SK-N-MC (cell line): ENCODE data around the gene XXYLT1.
"Not testable (repeated sequence)": the region's sequence is repeated elsewhere in the genome, so short reads cannot be mapped to it uniquely, and the experiment has no call there.

ENCODE experiments used
- DNase-seq: peaks from one replicate; pipeline ENCODE4 v3.0.0-alpha.2; 2011; ENCODE audit warnings: low read depth, low spot score
- H3K27ac ChIP-seq: fragments of 200-600 bp; sonication (generic); 2 replicates; pipeline ENCODE4 v1.5.1; 2016; ENCODE audit warnings: mixed run types
- H3K36me3 ChIP-seq: fragments of 200-600 bp; sonication (generic); 2 replicates; pipeline ENCODE4 v1.6.1; 2017; ENCODE audit warnings: antibody characterized with exemption, low read length, mixed read lengths; ENCODE audit not compliant: insufficient read depth
- H3K4me3 ChIP-seq: fragments of 200-600 bp; sonication (generic); 2 replicates; pipeline ENCODE4 v1.5.1; 2016
- H3K9ac ChIP-seq: fragments of 200-600 bp; sonication (generic); 2 replicates; pipeline ENCODE4 v1.8.0; 2017; ENCODE audit warnings: mixed run types, mixed read lengths; ENCODE audit not compliant: insufficient read length
- H3K9me3 ChIP-seq: fragments of 200-600 bp; sonication (generic); 2 replicates; pipeline ENCODE4 v1.6.1; 2017; ENCODE audit warnings: low read depth, mild to moderate bottlenecking, antibody characterized with exemption, low read length, moderate library complexity, mixed read lengths
- EZH2 ChIP-seq: fragments of 200-600 bp; sonication (generic); IDR thresholded peaks from one replicate; pipeline ENCODE4 v1.6.1; 2017; ENCODE audit warnings: antibody characterized with exemption
- FOXP2 ChIP-seq: optimal IDR thresholded peaks from 2 replicates; pipeline ENCODE3; 2011; ENCODE audit warnings: mild to moderate bottlenecking, moderate library complexity; ENCODE audit not compliant: insufficient read depth; ENCODE audit errors: extremely low read length, control extremely low read depth
- POLR2AphosphoS5 ChIP-seq: IDR thresholded peaks from 2 replicates; pipeline ENCODE4 v1.6.1; 2012; ENCODE audit warnings: mild to moderate bottlenecking, low read depth, low read length, borderline replicate concordance

XXYLT1 gene

DNA sequence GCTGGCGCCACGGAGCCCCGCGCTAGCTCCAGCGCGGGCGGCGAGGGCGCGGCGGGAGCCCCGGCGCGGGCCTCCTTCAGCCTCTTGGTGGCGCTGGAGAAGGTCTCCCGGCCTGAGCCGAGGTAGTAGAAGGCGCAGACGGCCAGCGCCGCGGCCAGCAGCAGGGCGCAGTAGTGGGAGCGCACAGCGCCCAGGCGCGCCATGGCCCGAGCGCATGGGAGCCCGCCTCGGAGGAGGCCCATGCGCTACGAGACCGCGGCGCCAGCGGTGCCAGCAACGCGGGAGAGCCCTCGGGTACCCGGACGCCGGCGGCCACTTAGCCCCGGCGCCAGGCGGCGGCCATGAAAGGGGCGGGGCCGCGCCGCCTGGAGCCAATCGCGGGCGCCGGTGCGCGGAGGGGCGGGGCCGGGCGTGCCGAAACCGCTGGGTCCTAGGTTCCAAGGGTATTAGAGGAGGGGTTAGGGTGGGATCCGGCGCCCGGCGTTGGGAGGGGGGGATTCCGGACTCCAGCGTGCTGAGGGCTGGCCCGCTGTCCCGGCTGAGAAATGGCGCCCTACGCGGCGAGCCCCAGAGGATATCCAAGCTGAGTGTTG, at the start of gene XXYLT1:
Gene XXYLT1 (minus strand): TSS at position 343 of the 593 bp plus-strand sequence. CDS start 101 bp downstream, at position 242.
- DNase-seq = no peak
- peak within 1 kb of the TSS; percentile 85 for H3K4me3 ChIP-seq
- no peaks in the 10 kb centered on the region for H3K9me3 ChIP-seq

DNA sequence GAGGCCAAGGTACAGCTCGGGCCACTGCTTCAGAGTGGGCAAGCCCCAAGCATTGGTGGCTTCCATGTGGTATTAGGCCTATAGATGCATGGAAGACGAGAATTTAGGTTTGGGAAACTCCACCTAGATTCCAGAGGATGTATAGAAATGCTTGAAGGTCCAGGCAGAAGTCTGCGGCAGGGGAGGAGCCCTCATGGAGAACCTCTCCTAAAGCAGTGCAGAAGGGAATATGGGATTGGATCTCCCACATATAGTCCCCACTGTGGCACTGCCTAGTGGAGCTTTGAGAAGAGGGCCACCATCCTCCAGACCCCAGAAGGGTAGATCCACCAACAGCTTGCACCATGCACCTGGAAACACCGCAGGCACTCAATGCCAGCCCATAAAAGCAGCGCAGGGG, 48.1 kb upstream of the XXYLT1 start:
- Histone ChIP-seq H3K36me3 (peaks cover 38% of the 10 kb centered on the region), H3K4me3 (no peak overlapping the region), H3K9me3 (peaks cover 13% of the 10 kb centered on the region), H3K9ac (no peak overlapping the region), H3K27ac (no peak overlapping the region)
- no peak for TF ChIP-seq EZH2
- no peak for TF ChIP-seq POLR2AphosphoS5
- TF ChIP-seq FOXP2 = no peak
- no peak for DNase-seq

More for the DNA sequence above, at the start of gene XXYLT1:
- H3K36me3 ChIP-seq = peaks cover 16% of the 10 kb centered on the region
- peak within 1 kb of the TSS; percentile 78 for H3K9ac ChIP-seq
- H3K27ac ChIP-seq = peak within 1 kb of the TSS; percentile 72
- TF ChIP-seq FOXP2 (no peak), EZH2 (no peak), POLR2AphosphoS5 (peak; percentile 71; the same call in 1 of the 2 replicates)

DNA sequence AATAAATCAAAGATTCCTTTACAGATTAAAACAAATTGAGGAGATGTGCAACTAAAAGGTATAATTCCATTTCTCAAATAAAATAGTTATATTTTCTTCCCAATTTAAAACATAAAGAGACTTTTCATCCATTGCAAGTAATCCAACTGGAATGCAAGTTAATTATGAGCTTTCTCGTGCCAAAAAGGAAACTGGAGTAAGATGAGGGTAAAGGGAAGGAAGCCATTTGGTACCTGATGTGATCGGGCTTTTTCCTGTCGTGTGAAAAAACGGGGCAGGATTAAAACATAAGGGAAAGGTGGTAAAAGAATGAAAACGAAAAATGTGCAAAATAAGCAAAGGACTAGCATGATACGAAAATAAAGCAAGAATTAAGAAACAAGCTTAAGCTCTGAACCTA, 41.8 kb upstream of the XXYLT1 start:
- H3K9me3 ChIP-seq = no peaks in the 10 kb centered on the region
- H3K4me3 ChIP-seq = no peak overlapping the region
- no peak overlapping the region for H3K9ac ChIP-seq
- peaks cover 4% of the 10 kb centered on the region for H3K36me3 ChIP-seq
- H3K27ac ChIP-seq = no peak overlapping the region
- TF ChIP-seq POLR2AphosphoS5 (no peak), EZH2 (no peak), FOXP2 (no peak)
- no peak for DNase-seq

GRCh38 chr3:195307711-195308110, 36.8 kb upstream of the XXYLT1 start:
- Histone ChIP-seq H3K9me3 (no peaks in the 10 kb centered on the region), H3K4me3 (no peak overlapping the region), H3K9ac (no peak overlapping the region), H3K36me3 (peaks cover 3% of the 10 kb centered on the region), H3K27ac (no peak overlapping the region)
- no peak for DNase-seq
- TF ChIP-seq POLR2AphosphoS5 (no peak), FOXP2 (no peak)

DNA sequence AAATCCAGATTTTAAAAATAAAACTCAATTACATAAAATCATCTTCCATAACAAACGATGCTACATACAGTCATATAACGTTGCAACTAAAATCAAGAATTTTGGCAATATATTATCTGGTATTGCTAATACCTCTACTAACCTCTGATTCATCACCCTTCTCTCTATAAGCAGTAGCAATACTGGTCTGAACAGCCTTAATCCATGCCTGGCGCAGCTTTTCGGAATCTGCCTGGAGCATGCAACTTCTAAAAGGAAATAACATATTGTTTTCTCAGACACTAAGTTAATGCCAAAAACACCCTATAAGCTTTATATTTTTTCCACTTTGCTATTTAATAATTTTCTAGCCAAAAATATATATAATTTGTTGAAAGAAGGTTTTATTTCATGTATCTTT, 35.4 kb upstream of the XXYLT1 start:
- Histone ChIP-seq H3K9ac (no peak overlapping the region), H3K9me3 (no peaks in the 10 kb centered on the region), H3K27ac (no peak overlapping the region), H3K36me3 (peaks cover 7% of the 10 kb centered on the region; the same call in 1 of the 2 replicates), H3K4me3 (no peak overlapping the region)
- no peak for TF ChIP-seq FOXP2
- no peak for TF ChIP-seq POLR2AphosphoS5
- no peak for TF ChIP-seq EZH2
- DNase-seq = no peak

GRCh38 chr3:195302431-195302830, 31.5 kb upstream of the XXYLT1 start:
- no peak overlapping the region for H3K27ac ChIP-seq
- H3K36me3 ChIP-seq = peaks cover 19% of the 10 kb centered on the region; the same call in 1 of the 2 replicates
- no peak for DNase-seq
- no peak overlapping the region for H3K9ac ChIP-seq
- TF ChIP-seq EZH2 (no peak), FOXP2 (no peak), POLR2AphosphoS5 (no peak)
- H3K4me3 ChIP-seq = no peak overlapping the region
- H3K9me3 ChIP-seq = no peaks in the 10 kb centered on the region

GRCh38 chr3:195297446-195297845, 26.5 kb upstream of the XXYLT1 start:
- H3K36me3 ChIP-seq = peaks cover 33% of the 10 kb centered on the region
- no peak overlapping the region for H3K4me3 ChIP-seq
- DNase-seq = no peak
- TF ChIP-seq EZH2 (no peak), FOXP2 (no peak), POLR2AphosphoS5 (no peak)
- H3K9me3 ChIP-seq = no peaks in the 10 kb centered on the region
- no peak overlapping the region for H3K9ac ChIP-seq
- H3K27ac ChIP-seq = no peak overlapping the region

DNA sequence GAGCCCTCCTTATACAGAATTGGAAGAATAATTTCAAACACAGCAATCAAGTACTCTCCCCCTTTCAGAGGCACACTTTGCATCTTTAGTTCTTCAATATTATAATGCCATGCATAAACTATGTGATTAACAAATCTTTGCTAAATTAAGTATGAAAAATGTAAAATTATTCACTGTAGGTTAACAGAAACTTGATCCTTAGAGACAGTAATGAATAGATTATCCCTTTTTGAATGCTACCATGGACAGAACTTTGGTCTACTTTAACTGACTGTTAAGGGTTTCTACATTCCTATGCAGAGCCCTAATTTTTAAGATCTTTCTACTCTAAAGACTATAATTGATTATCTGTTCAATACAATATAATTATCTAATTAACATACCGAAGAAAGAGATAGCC, 25.7 kb upstream of the XXYLT1 start:
- peaks cover 34% of the 10 kb centered on the region for H3K36me3 ChIP-seq
- no peak for DNase-seq

GRCh38 chr3:195291121-195291520, 20.2 kb upstream of the XXYLT1 start:
- Histone ChIP-seq H3K4me3 (no peak overlapping the region), H3K9ac (no peak overlapping the region), H3K27ac (no peak overlapping the region), H3K36me3 (peaks cover 51% of the 10 kb centered on the region), H3K9me3 (no peaks in the 10 kb centered on the region)
- TF ChIP-seq POLR2AphosphoS5 (no peak), EZH2 (no peak), FOXP2 (no peak)
- no peak for DNase-seq

More for the DNA sequence above, 25.7 kb upstream of the XXYLT1 start:
- Histone ChIP-seq H3K9ac (no peak overlapping the region), H3K4me3 (no peak overlapping the region), H3K9me3 (no peaks in the 10 kb centered on the region), H3K27ac (no peak overlapping the region)
- TF ChIP-seq EZH2 = no peak
- TF ChIP-seq POLR2AphosphoS5 = no peak
- no peak for TF ChIP-seq FOXP2

DNA sequence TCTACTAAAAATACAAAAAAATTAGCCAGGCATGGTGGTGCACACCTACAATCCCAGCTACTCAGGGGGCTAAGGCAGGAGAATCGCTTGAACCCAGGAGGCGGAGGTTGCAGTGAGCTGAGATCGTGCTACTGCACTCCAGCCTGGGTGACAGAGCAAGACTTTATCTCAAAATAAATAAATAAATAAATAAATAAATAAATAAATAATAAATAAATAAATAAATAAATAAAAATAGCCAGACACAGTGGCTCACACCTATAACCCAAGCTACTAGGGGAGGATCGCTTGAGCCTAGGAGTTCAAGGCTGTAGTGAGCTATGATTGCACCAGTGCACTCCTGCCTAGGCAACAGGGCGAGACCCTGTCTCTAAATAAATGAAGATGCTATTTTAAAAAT, 19.7 kb upstream of the XXYLT1 start:
- not testable (repeated sequence) for H3K4me3 ChIP-seq, DNase-seq, H3K27ac ChIP-seq, H3K9ac ChIP-seq, H3K9me3 ChIP-seq
- H3K36me3 ChIP-seq = peaks cover 54% of the 10 kb centered on the region
